Tibial nerve (tissue), 3 donors: ENCODE results near the gene CTPS2.

Experiments
- POLR2A ChIP-seq, 2 donors: fragments of 450-650 bp; IDR thresholded peaks; one replicate each; pipeline ENCODE4 v1.6.1; 2017; ENCODE audit warnings: antibody characterized with exemption in 2 of 2, mild to moderate bottlenecking in 2 of 2, moderate library complexity in 2 of 2
- TF ChIP-seq, protein P1 (sequence below), 5 experiments: fragments of 200-600 bp in 3 of 5; fragments of 450-650 bp in 2 of 5; sonication (generic) in 3 of 5; IDR thresholded peaks; one replicate each; pipeline ENCODE4 v1.5.1; 2016 to 2019; ENCODE audit warnings: antibody characterized with exemption in 5 of 5, mild to moderate bottlenecking in 3 of 5, moderate library complexity in 2 of 5

DNA sequence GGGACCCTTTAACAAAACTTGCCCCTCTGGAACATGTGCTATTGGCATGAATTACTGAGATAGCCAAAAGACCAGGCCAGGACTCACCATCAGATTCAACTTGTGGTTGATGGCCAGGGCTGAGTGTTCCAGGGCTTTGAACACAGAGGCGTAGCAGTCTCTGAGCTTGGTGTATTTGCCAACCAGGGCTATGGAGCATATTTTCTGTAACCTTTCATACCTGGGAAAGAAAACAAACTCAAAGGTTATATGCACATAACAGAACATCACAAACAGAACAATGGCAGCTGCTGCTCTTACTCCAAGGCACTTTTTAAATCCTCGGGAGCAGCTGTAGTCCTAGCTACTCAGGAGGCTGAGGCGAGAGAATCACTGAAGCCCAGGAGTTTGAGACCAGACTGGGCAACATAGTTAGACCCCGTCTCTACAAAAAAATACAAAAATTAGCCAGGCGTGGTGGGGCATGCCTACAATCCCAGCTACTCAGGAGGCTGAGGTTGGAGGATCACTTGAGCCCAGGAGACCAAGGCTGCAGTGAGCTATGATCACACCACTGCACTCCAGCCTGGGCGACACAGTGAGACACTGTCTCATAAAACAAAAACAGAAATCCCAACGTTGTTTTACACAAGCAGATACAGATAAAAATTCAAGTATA lies 29.3 kb downstream of the CTPS2 start:
- TF ChIP-seq, protein P1, sequence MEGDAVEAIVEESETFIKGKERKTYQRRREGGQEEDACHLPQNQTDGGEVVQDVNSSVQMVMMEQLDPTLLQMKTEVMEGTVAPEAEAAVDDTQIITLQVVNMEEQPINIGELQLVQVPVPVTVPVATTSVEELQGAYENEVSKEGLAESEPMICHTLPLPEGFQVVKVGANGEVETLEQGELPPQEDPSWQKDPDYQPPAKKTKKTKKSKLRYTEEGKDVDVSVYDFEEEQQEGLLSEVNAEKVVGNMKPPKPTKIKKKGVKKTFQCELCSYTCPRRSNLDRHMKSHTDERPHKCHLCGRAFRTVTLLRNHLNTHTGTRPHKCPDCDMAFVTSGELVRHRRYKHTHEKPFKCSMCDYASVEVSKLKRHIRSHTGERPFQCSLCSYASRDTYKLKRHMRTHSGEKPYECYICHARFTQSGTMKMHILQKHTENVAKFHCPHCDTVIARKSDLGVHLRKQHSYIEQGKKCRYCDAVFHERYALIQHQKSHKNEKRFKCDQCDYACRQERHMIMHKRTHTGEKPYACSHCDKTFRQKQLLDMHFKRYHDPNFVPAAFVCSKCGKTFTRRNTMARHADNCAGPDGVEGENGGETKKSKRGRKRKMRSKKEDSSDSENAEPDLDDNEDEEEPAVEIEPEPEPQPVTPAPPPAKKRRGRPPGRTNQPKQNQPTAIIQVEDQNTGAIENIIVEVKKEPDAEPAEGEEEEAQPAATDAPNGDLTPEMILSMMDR (IDR thresholded peaks at IDR 0.05), result no peak
- no peak for TF ChIP-seq POLR2A (IDR thresholded peaks at IDR 0.05)
